Neutrophil (primary cell): Measurements from ENCODE around the gene FSIP2.

Experiments
- H3K27ac ChIP-seq: fragments of 200-600 bp; sonication (generic); 2 replicates; pipeline ENCODE4 v1.5.1; 2016; ENCODE audit warnings: mild to moderate bottlenecking, moderate library complexity
- H3K27me3 ChIP-seq: fragments of 200-600 bp; sonication (generic); 2 replicates; pipeline ENCODE4 v1.6.0; 2016; ENCODE audit warnings: mild to moderate bottlenecking
- H3K36me3 ChIP-seq: fragments of 200-600 bp; sonication (generic); 2 replicates; pipeline ENCODE4 v1.5.1; 2017
- H3K4me1 ChIP-seq, 2 experiments: fragments of 200-600 bp in 1 of 2; sonication (generic) in 1 of 2; 1 replicate in 1 of 2; 2 replicates in 1 of 2; pipeline versions ENCODE4 v1.5.1 to v1.6.1; 2013 to 2016; ENCODE audit warnings: low read depth in 1 of 2, low read length in 1 of 2, mild to moderate bottlenecking in 1 of 2, moderate library complexity in 1 of 2; ENCODE audit not compliant: control insufficient read depth in 1 of 2, insufficient read depth in 1 of 2
- H3K4me3 ChIP-seq, 2 experiments: fragments of 200-600 bp in 1 of 2; sonication (generic) in 1 of 2; 1 replicate in 1 of 2; 2 replicates in 1 of 2; pipeline ENCODE4 v1.5.1; 2013 to 2016; ENCODE audit warnings: low read depth in 1 of 2, low read length in 1 of 2, mild to moderate bottlenecking in 1 of 2, moderate library complexity in 1 of 2
- H3K9me3 ChIP-seq: fragments of 200-600 bp; sonication (generic); 2 replicates; pipeline ENCODE4 v1.5.1; 2016
- CTCF ChIP-seq: fragments of 200-600 bp; sonication (generic); IDR thresholded peaks from 2 replicates; pipeline ENCODE4 v1.5.1; 2016; ENCODE audit warnings: antibody characterized with exemption

Gene FSIP2

GRCh38 chr2:185738679-185739472, at the start of gene FSIP2:
Gene FSIP2, plus strand, starts transcription at chr2:185738804. Its CDS starts 91 bp downstream, at chr2:185738895.
- Histone ChIP-seq H3K27ac (no peak within 1 kb of the TSS), H3K36me3 (no peaks in the 10 kb centered on the region), H3K4me3 (no peak within 1 kb of the TSS), H3K9me3 (no peaks in the 10 kb centered on the region), H3K4me1 (no peaks in the 10 kb centered on the region), H3K27me3 (peaks cover 35% of the 10 kb centered on the region)
- TF ChIP-seq CTCF: no peak

- no peaks in the 10 kb centered on the region for H3K9me3 ChIP-seq
- no peaks in the 10 kb centered on the region for H3K36me3 ChIP-seq
- H3K4me1 ChIP-seq: no peaks in the 10 kb centered on the region
- H3K27me3 ChIP-seq: no peaks in the 10 kb centered on the region
- H3K27ac ChIP-seq: no peak overlapping the region
- no peak overlapping the region for H3K4me3 ChIP-seq
- TF ChIP-seq CTCF: no peak
Measured at GRCh38 chr2:185689906-185690539, 48.6 kb upstream of the FSIP2 start.

GRCh38 chr2:185695711-185696235, 42.8 kb upstream of the FSIP2 start:
- no peaks in the 10 kb centered on the region for H3K4me1 ChIP-seq
- no peaks in the 10 kb centered on the region for H3K9me3 ChIP-seq
- no peak overlapping the region for H3K27ac ChIP-seq
- H3K36me3 ChIP-seq: no peaks in the 10 kb centered on the region
- H3K4me3 ChIP-seq: no peak overlapping the region
- H3K27me3 ChIP-seq: no peaks in the 10 kb centered on the region
- no peak for TF ChIP-seq CTCF

GRCh38 chr2:185700883-185701282, 37.7 kb upstream of the FSIP2 start:
- H3K27me3 ChIP-seq: no peaks in the 10 kb centered on the region
- H3K9me3 ChIP-seq: no peaks in the 10 kb centered on the region
- H3K4me1 ChIP-seq: no peaks in the 10 kb centered on the region
- no peak overlapping the region for H3K4me3 ChIP-seq
- H3K36me3 ChIP-seq: no peaks in the 10 kb centered on the region
- no peak for TF ChIP-seq CTCF
- H3K27ac ChIP-seq: no peak overlapping the region

GRCh38 chr2:185734658-185735057, 3.9 kb upstream of the FSIP2 start:
- Histone ChIP-seq H3K4me3 (no peak overlapping the region), H3K9me3 (no peaks in the 10 kb centered on the region), H3K36me3 (no peaks in the 10 kb centered on the region), H3K4me1 (no peaks in the 10 kb centered on the region), H3K27me3 (peaks cover 29% of the 10 kb centered on the region), H3K27ac (no peak overlapping the region)
- no peak for TF ChIP-seq CTCF
